Measurements from ENCODE around the gene BCOR. TPM values are rescaled to one million over a fixed set of nuclear protein-coding genes. Genes with fewer than 3 reads are reported as not detected.

BCOR gene
- total and polyA plus RNA-seq, 2 of the 4 experiments (the other 2 are of a cell fraction) = 7.5 to 9.0 TPM

- DNase-seq (no peak), ATAC-seq (ENCODE audit: low read depth) (no peak)
- ChIA-PET CTCF (no interaction called here), POLR2A (ENCODE audit: unreplicated experiment) (no interaction called here)
- no peak overlapping the region for H2AK9ac ChIP-seq (replicated peaks; ENCODE audit: low read depth, low read length, poor library complexity)
- in situ Hi-C loops (cut with MboI; ENCODE audit: low sequenced_read_pairs) (no loop called here), intact Hi-C loops (cut with micrococcal nuclease) (no loop called here), dilution Hi-C loops (cut with HindIII; ENCODE audit: low sequenced_read_pairs, unreplicated experiment) (no loop called here)
- no peaks in the 10 kb centered on the region for H3K79me1 ChIP-seq (ENCODE audit: low read depth in 1 of 2, low read length in 2 of 2)
- no peak for TF ChIP-seq FOS (IDR thresholded peaks at IDR 0.05; ENCODE audit: low read depth, low read length)
- TF ChIP-seq NFE2L2 (IDR thresholded peaks at IDR 0.05; ENCODE audit: low read depth, low read length) = no peak
- no peak for TF ChIP-seq MAZ (IDR thresholded peaks at IDR 0.05; ENCODE audit: borderline replicate concordance, low read depth, low read length)
- TF ChIP-seq CTCF (conservative IDR thresholded peaks at IDR 0.05; ENCODE audit: low read depth, low read length) = no peak
- no peak for TF ChIP-seq CHD1 (IDR thresholded peaks at IDR 0.05; ENCODE audit: low read depth, low read length)
- TF ChIP-seq RFX5 (IDR thresholded peaks at IDR 0.05; ENCODE audit: low read depth, low read length) = no peak
- TF ChIP-seq ELK1 (IDR thresholded peaks at IDR 0.05; ENCODE audit: borderline replicate concordance, low read depth, low read length) = no peak
- no peak for TF ChIP-seq POLR2A (IDR thresholded peaks at IDR 0.05; ENCODE audit: low read depth, low read length)
- no peak for TF ChIP-seq CEBPB (IDR thresholded peaks at IDR 0.05; ENCODE audit: low read depth, low read length)
- no peak for TF ChIP-seq BHLHE40 (IDR thresholded peaks at IDR 0.05; ENCODE audit: low read depth, low read length)
- H3K27me3 ChIP-seq (ENCODE audit: control insufficient read depth, insufficient read depth, low read length) = no peaks in the 10 kb centered on the region
- H3K4me1 ChIP-seq (ENCODE audit: control insufficient read depth, insufficient read depth, low read length) = no peaks in the 10 kb centered on the region; the same call in 1 of the 2 replicates
- H3K4ac ChIP-seq (ENCODE audit: low read depth, low read length) = no peak overlapping the region
- no peak overlapping the region for H4K8ac ChIP-seq (ENCODE audit: low read depth in 2 of 2, low read length in 2 of 2)
- no peak overlapping the region for H3K56ac ChIP-seq (ENCODE audit: extremely low read depth, insufficient read depth, low read length)
- no peak overlapping the region for H3K18ac ChIP-seq (ENCODE audit: low read depth, low read length)
- no peak overlapping the region for H3K27ac ChIP-seq (ENCODE audit: insufficient read depth, low read length)
- no peak overlapping the region for H3K4me3 ChIP-seq (ENCODE audit: insufficient read depth, low read depth, low read length)
- H2BK120ac ChIP-seq (ENCODE audit: low read depth, low read length) = no peak overlapping the region
- no peak overlapping the region for H4K91ac ChIP-seq (ENCODE audit: insufficient read depth, low read depth, low read length)
- no peak overlapping the region for H2BK15ac ChIP-seq (ENCODE audit: low read depth, low read length)
- BruUV-seq (replicated peaks) = no TSS peak
- no peak overlapping the region for H2BK20ac ChIP-seq (ENCODE audit: low read depth, low read length)
- no CpG with 5 or more reads among the region's 1 CpG for WGBS, 2 experiments (ENCODE audit: extremely low coverage in 2 of 2, insufficient read length in 1 of 2)
- H3K9me1 ChIP-seq (ENCODE audit: insufficient read depth, low read length) = no peaks in the 10 kb centered on the region
- no peak overlapping the region for H2BK5ac ChIP-seq (ENCODE audit: low read depth, low read length, poor library complexity, severe bottlenecking)
- no peak overlapping the region for H4K5ac ChIP-seq (ENCODE audit: low read depth, low read length)
- H3K4me2 ChIP-seq (ENCODE audit: low read depth, low read length) = no peak overlapping the region
- H3K14ac ChIP-seq (replicated peaks; ENCODE audit: low read depth, low read length) = no peak overlapping the region
- peaks cover 44% of the 10 kb centered on the region for H3K36me3 ChIP-seq (ENCODE audit: control insufficient read depth, insufficient read depth, low read length)
- H2AFZ ChIP-seq (replicated peaks; ENCODE audit: low read length, poor library complexity) = no peak overlapping the region
- no peak overlapping the region for H2AK5ac ChIP-seq (ENCODE audit: low read depth, low read length)
- no peak overlapping the region for H3K9ac ChIP-seq (ENCODE audit: low read depth, low read length)
- no peaks in the 10 kb centered on the region for H4K20me1 ChIP-seq (ENCODE audit: insufficient read depth, low read length)
- peaks cover 31% of the 10 kb centered on the region for H3K9me3 ChIP-seq (ENCODE audit: control insufficient read depth, insufficient read depth, low read length)
- H3K23ac ChIP-seq (ENCODE audit: low read depth, low read length) = no peak overlapping the region
These were observed 47.2 kb downstream of the BCOR start for GRCh38 chrX:40050532-40050931.
